VCaP (cell line): ENCODE results near the gene ARL3.
"Not testable (repeated sequence)": the region's sequence is repeated elsewhere in the genome, so short reads cannot be mapped to it uniquely, and the experiment has no call there.

ENCODE experiments used
- H3K27ac ChIP-seq: fragments of 450-650 bp; 2 replicates; pipeline ENCODE4 v1.5.1; 2017
- CTCF ChIP-seq: fragments of 450-650 bp; conservative IDR thresholded peaks from 2 replicates; pipeline ENCODE4 v1.5.1; 2017; ENCODE audit warnings: mild to moderate bottlenecking, moderate library complexity

The ARL3 gene

GRCh38 chr10:102673819-102674511 lies 40.2 kb downstream of the ARL3 start:
- no peak for TF ChIP-seq CTCF
- no peak overlapping the region for H3K27ac ChIP-seq

- TF ChIP-seq CTCF = no peak
- no peak overlapping the region for H3K27ac ChIP-seq
Observed at GRCh38 chr10:102673236-102673818, 40.9 kb downstream of the ARL3 start.

- no peak overlapping the region for H3K27ac ChIP-seq
Observed at GRCh38 chr10:102670871-102671434, 43.2 kb downstream of the ARL3 start.

GRCh38 chr10:102670065-102670670 lies 44.0 kb downstream of the ARL3 start:
- no peak overlapping the region for H3K27ac ChIP-seq
- TF ChIP-seq CTCF = 0 out of 2 replicates have a peak, but pooled peaks have one; percentile 7

More at GRCh38 chr10:102670871-102671434, 43.2 kb downstream of the ARL3 start:
- no peak for TF ChIP-seq CTCF

- no peak overlapping the region for H3K27ac ChIP-seq
- no peak; the same call in 1 of the 2 replicates for TF ChIP-seq CTCF
Observed at GRCh38 chr10:102669206-102670064, 44.8 kb downstream of the ARL3 start.

GRCh38 chr10:102668326-102669107 lies 45.7 kb downstream of the ARL3 start:
- TF ChIP-seq CTCF = no peak
- no peak overlapping the region for H3K27ac ChIP-seq

GRCh38 chr10:102667411-102667810 lies 46.8 kb downstream of the ARL3 start:
- not testable (repeated sequence) for H3K27ac ChIP-seq
